Measurements from ENCODE around the gene SLC23A3. TPM values are rescaled to one million over a fixed set of nuclear protein-coding genes. Genes with fewer than 3 reads are reported as not detected.

Gene SLC23A3
- total RNA-seq, 1 donor from 2014 or later: 1.9 TPM

GRCh38 chr2:219199470-219200211 lies 29.8 kb upstream of the SLC23A3 start:
- peaks cover 8% of the 10 kb centered on the region for H3K27me3 Mint-ChIP-seq (ENCODE audit: low read depth)
- peak; percentile 6 for DNase-seq (ENCODE audit: low spot score)
- intact Hi-C loops (cut with micrococcal nuclease): no loop called here
- peaks cover 3% of the 10 kb centered on the region for H3K36me3 Mint-ChIP-seq (ENCODE audit: low read depth)
- no peak overlapping the region for H3K4me3 Mint-ChIP-seq (ENCODE audit: low read depth)
- H3K27ac Mint-ChIP-seq: no peak overlapping the region
- H3K9me3 Mint-ChIP-seq: peaks cover 4% of the 10 kb centered on the region
- H3K4me1 Mint-ChIP-seq (ENCODE audit: low read depth): peaks cover 3% of the 10 kb centered on the region

- no peak overlapping the region for H3K27ac Mint-ChIP-seq
- intact Hi-C loops (cut with micrococcal nuclease): no loop called here
- DNase-seq (ENCODE audit: low spot score): peak; percentile 6
- no peak overlapping the region for H3K4me3 Mint-ChIP-seq (ENCODE audit: low read depth)
- H3K36me3 Mint-ChIP-seq (ENCODE audit: low read depth): peaks cover 3% of the 10 kb centered on the region
- peaks cover 3% of the 10 kb centered on the region for H3K4me1 Mint-ChIP-seq (ENCODE audit: low read depth)
- H3K9me3 Mint-ChIP-seq: no peaks in the 10 kb centered on the region
- H3K27me3 Mint-ChIP-seq (ENCODE audit: low read depth): peaks cover 8% of the 10 kb centered on the region
Observed at GRCh38 chr2:219198974-219199373, 29.1 kb upstream of the SLC23A3 start.

- H3K27me3 Mint-ChIP-seq (ENCODE audit: low read depth): peaks cover 8% of the 10 kb centered on the region
- peaks cover 3% of the 10 kb centered on the region for H3K36me3 Mint-ChIP-seq (ENCODE audit: low read depth)
- no peaks in the 10 kb centered on the region for H3K9me3 Mint-ChIP-seq
- no peak overlapping the region for H3K27ac Mint-ChIP-seq
- intact Hi-C loops (cut with micrococcal nuclease): no loop called here
- peaks cover 3% of the 10 kb centered on the region for H3K4me1 Mint-ChIP-seq (ENCODE audit: low read depth)
- H3K4me3 Mint-ChIP-seq (ENCODE audit: low read depth): no peak overlapping the region
- DNase-seq (ENCODE audit: low spot score): no peak
Observed at GRCh38 chr2:219197388-219197787, 27.6 kb upstream of the SLC23A3 start.

GRCh38 chr2:219186754-219187456 lies 17.1 kb upstream of the SLC23A3 start:
- H3K4me3 Mint-ChIP-seq (ENCODE audit: low read depth): no peak overlapping the region
- intact Hi-C loops (cut with micrococcal nuclease): no loop called here
- H3K4me1 Mint-ChIP-seq (ENCODE audit: low read depth): peaks cover 9% of the 10 kb centered on the region
- H3K9me3 Mint-ChIP-seq: no peaks in the 10 kb centered on the region
- H3K36me3 Mint-ChIP-seq (ENCODE audit: low read depth): peaks cover 33% of the 10 kb centered on the region
- H3K27ac Mint-ChIP-seq: peak overlapping the region; percentile 20
- no peaks in the 10 kb centered on the region for H3K27me3 Mint-ChIP-seq (ENCODE audit: low read depth)
- no peak for DNase-seq (ENCODE audit: low spot score)

GRCh38 chr2:219184121-219184520 lies 14.3 kb upstream of the SLC23A3 start:
- Mint-ChIP-seq H3K27ac (no peak overlapping the region), H3K4me3 (ENCODE audit: low read depth) (no peak overlapping the region)

DNA sequence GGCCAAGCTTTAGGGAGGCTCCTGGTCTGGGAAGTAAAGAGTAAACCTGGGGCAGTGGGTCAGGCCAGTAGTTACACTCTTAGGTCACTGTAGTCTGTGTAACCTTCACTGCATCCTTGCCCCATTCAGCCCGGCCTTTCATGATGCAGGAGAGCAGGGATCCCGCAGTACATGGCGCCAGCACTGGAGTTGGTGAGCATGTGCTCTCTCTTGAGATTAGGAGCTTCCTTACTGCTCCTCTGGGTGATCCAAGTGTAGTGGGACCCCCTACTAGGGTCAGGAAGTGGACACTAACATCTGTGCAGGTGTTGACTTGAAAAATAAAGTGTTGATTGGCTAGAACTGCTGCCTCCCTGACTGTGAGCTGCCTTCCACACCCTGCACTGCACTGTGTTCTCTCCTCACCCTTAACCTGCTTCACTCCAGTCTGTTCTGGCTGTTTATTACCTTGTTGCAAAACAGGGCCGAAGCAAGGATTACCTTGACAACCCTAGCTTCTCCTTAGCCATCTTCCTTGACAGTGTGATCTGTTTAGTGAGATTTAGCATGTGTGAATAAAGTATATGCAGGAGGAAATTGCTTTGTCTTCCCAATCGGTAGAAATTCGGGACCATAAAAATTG lies 13.4 kb upstream of the SLC23A3 start:
- H3K4me1 Mint-ChIP-seq (ENCODE audit: low read depth): peaks cover 20% of the 10 kb centered on the region
- H3K27ac Mint-ChIP-seq: no peak overlapping the region
- H3K36me3 Mint-ChIP-seq (ENCODE audit: low read depth): peaks cover 51% of the 10 kb centered on the region
- no peaks in the 10 kb centered on the region for H3K27me3 Mint-ChIP-seq (ENCODE audit: low read depth)
- no peaks in the 10 kb centered on the region for H3K9me3 Mint-ChIP-seq
- no peak overlapping the region for H3K4me3 Mint-ChIP-seq (ENCODE audit: low read depth)
- intact Hi-C loops (cut with micrococcal nuclease): no loop called here
- DNase-seq (ENCODE audit: low spot score): no peak

More at GRCh38 chr2:219184121-219184520, 14.3 kb upstream of the SLC23A3 start:
- Mint-ChIP-seq H3K27me3 (ENCODE audit: low read depth) (no peaks in the 10 kb centered on the region), H3K4me1 (ENCODE audit: low read depth) (peaks cover 16% of the 10 kb centered on the region), H3K9me3 (no peaks in the 10 kb centered on the region), H3K36me3 (ENCODE audit: low read depth) (peaks cover 51% of the 10 kb centered on the region)
- intact Hi-C loops (cut with micrococcal nuclease): no loop called here
- no peak for DNase-seq (ENCODE audit: low spot score)

DNA sequence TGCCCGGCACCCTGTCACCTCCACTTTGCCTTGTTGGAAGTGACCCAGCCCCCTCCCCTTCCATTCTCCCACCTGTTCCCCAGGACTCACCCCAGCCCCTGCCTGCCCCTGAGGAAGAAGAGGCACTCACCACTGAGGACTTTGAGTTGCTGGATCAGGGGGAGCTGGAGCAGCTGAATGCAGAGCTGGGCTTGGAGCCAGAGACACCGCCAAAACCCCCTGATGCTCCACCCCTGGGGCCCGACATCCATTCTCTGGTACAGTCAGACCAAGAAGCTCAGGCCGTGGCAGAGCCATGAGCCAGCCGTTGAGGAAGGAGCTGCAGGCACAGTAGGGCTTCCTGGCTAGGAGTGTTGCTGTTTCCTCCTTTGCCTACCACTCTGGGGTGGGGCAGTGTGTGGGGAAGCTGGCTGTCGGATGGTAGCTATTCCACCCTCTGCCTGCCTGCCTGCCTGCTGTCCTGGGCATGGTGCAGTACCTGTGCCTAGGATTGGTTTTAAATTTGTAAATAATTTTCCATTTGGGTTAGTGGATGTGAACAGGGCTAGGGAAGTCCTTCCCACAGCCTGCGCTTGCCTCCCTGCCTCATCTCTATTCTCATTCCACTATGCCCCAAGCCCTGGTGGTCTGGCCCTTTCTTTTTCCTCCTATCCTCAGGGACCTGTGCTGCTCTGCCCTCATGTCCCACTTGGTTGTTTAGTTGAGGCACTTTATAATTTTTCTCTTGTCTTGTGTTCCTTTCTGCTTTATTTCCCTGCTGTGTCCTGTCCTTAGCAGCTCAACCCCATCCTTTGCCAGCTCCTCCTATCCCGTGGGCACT lies 12.7 kb upstream of the SLC23A3 start:
- peaks cover 51% of the 10 kb centered on the region for H3K36me3 Mint-ChIP-seq (ENCODE audit: low read depth)
- intact Hi-C loops (cut with micrococcal nuclease): no loop called here
- no peak overlapping the region for H3K4me3 Mint-ChIP-seq (ENCODE audit: low read depth)
- H3K27ac Mint-ChIP-seq: no peak overlapping the region
- peaks cover 22% of the 10 kb centered on the region for H3K4me1 Mint-ChIP-seq (ENCODE audit: low read depth)
- no peaks in the 10 kb centered on the region for H3K9me3 Mint-ChIP-seq
- no peaks in the 10 kb centered on the region for H3K27me3 Mint-ChIP-seq (ENCODE audit: low read depth)
- DNase-seq (ENCODE audit: low spot score): no peak

- H3K9me3 Mint-ChIP-seq: no peaks in the 10 kb centered on the region
- H3K27ac Mint-ChIP-seq: no peak overlapping the region
- peaks cover 46% of the 10 kb centered on the region for H3K36me3 Mint-ChIP-seq (ENCODE audit: low read depth)
- no peak for DNase-seq (ENCODE audit: low spot score)
- intact Hi-C loops (cut with micrococcal nuclease): no loop called here
- peaks cover 24% of the 10 kb centered on the region for H3K4me1 Mint-ChIP-seq (ENCODE audit: low read depth)
- no peak overlapping the region for H3K4me3 Mint-ChIP-seq (ENCODE audit: low read depth)
- H3K27me3 Mint-ChIP-seq (ENCODE audit: low read depth): no peaks in the 10 kb centered on the region
Observed at GRCh38 chr2:219181531-219181930, 11.7 kb upstream of the SLC23A3 start.

DNA sequence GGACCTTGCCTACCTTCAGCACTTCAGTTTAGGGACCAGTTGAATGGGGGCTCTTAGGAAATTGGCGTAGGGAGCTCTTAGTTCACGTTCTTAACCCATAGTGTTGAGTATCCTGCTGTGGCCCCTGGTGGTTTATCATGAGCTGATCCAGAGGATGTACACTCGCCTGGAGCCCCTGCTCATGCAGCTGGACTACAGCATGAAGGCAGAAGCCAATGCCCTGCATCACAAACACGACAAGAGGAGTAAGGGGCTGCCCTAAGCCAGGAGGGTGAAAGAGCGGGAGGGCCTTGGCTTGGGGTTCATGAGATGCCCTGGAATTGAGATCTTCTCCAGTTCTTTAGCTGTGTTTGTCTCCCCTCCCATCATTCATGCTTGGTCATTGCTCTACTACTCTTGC lies 11.1 kb upstream of the SLC23A3 start:
- H3K36me3 Mint-ChIP-seq (ENCODE audit: low read depth): peaks cover 47% of the 10 kb centered on the region
- H3K9me3 Mint-ChIP-seq: no peaks in the 10 kb centered on the region
- no peak for DNase-seq (ENCODE audit: low spot score)
- H3K4me1 Mint-ChIP-seq (ENCODE audit: low read depth): peaks cover 26% of the 10 kb centered on the region
- intact Hi-C loops (cut with micrococcal nuclease): no loop called here
- no peaks in the 10 kb centered on the region for H3K27me3 Mint-ChIP-seq (ENCODE audit: low read depth)
- H3K27ac Mint-ChIP-seq: no peak overlapping the region
- H3K4me3 Mint-ChIP-seq (ENCODE audit: low read depth): no peak overlapping the region

GRCh38 chr2:219179601-219180465 lies 10.0 kb upstream of the SLC23A3 start:
- H3K4me3 Mint-ChIP-seq (ENCODE audit: low read depth): peak overlapping the region; percentile 94
- DNase-seq (ENCODE audit: low spot score): peak; percentile 7
- peak overlapping the region; percentile 33 for H3K27ac Mint-ChIP-seq
- intact Hi-C loops (cut with micrococcal nuclease): loop anchor here (5.0 to 10.0 kb wide), 3 partner anchors 365 to 783 kb away; partner anchors contain the start of genes CHPF, CTDSP1, STK11IP and TMEM198
- no peaks in the 10 kb centered on the region for H3K27me3 Mint-ChIP-seq (ENCODE audit: low read depth)
- no peaks in the 10 kb centered on the region for H3K9me3 Mint-ChIP-seq
- H3K4me1 Mint-ChIP-seq (ENCODE audit: low read depth): peaks cover 31% of the 10 kb centered on the region
- H3K36me3 Mint-ChIP-seq (ENCODE audit: low read depth): peaks cover 45% of the 10 kb centered on the region

DNA sequence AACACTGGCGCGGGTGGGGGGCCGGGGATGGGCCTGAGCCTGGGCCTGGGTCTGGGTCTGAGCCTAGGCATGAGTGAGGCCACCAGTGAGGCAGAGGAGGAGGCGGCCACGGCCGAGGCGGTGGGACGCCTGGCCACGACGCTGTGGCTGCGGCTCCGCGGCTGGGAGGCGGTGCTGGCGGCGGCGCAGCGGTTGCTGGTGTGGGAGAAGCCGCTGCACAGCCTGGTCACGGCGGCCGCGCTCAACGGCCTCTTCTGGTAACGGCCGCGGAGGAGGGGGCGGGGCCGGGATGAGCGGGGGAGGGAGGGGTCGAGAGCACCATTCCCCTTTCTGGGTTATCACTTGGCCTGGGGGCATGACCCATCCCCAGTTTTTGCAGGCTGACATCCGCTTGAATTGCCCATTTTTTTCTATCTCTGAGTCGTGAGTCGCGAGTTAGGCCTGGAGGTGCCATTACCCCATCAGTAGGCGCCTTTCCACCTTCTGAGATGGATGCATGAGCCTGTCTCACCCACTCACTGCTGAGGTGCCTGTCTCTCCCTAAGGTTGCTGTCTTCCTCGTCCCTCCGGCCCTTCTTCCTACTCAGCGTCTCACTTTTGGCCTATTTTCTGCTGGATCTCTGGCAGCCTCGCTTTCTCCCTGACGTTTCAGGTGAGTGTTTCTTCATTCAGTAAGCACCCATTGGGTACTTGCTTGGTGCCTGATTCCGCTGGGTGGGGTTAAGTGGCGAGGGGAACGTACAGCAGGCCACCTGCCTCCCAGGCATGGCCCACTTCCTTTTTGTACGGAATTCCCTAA lies 8.7 kb upstream of the SLC23A3 start:
- peaks cover 38% of the 10 kb centered on the region for H3K4me1 Mint-ChIP-seq (ENCODE audit: low read depth)
- H3K27me3 Mint-ChIP-seq (ENCODE audit: low read depth): no peaks in the 10 kb centered on the region
- peak overlapping the region; percentile 71 for H3K27ac Mint-ChIP-seq
- H3K4me3 Mint-ChIP-seq (ENCODE audit: low read depth): peak overlapping the region; percentile 94
- H3K36me3 Mint-ChIP-seq (ENCODE audit: low read depth): peaks cover 48% of the 10 kb centered on the region
- H3K9me3 Mint-ChIP-seq: no peaks in the 10 kb centered on the region
- peak; percentile 25 for DNase-seq (ENCODE audit: low spot score)
- intact Hi-C loops (cut with micrococcal nuclease): loop anchor here (1.0 to 10.0 kb wide), 4 partner anchors 51 to 781 kb away; partner anchors contain the start of genes ANKZF1, ATG9A, CHPF and CTDSP1

All from activated T-helper 2 cell treated with anti-CD3 and anti-CD28 coated beads, Interferon-gamma antibody, Interleukin-2, Interleukin-4, amounts not matched to agents 10 μg/mL and 5 μg/mL and 100 μg/mL, durations not matched to agents 14 hours and 24 hours and 36 hours (primary cell).